ENCODE results near the gene NLRP5.

Gene NLRP5

GRCh38 chr19:56108447-56109195 lies 122.0 kb downstream of the NLRP5 start:
- CTCF ChIA-PET = no interaction called here
- DNase-seq (ENCODE audit: extremely low spot score) = no peak
- POLR2A ChIA-PET = interaction anchor here (1.3 kb wide), 1 partner anchor 12 kb away, joined by 6 read pairs; the partner anchor contains the start of gene ZNF787
- TF ChIP-seq LEF1 (IDR thresholded peaks at IDR 0.05; ENCODE audit: borderline replicate concordance) = no peak
- no peak for TF ChIP-seq SP1 (IDR thresholded peaks at IDR 0.05)
- TF ChIP-seq ARNT (IDR thresholded peaks at IDR 0.05) = no peak
- TF ChIP-seq TARDBP (IDR thresholded peaks at IDR 0.05) = no peak
- TF ChIP-seq CTBP1 (IDR thresholded peaks at IDR 0.05; ENCODE audit: borderline replicate concordance) = no peak
- TF ChIP-seq SUZ12 (IDR thresholded peaks at IDR 0.05) = no peak
- no peak for TF ChIP-seq BHLHE40 (IDR thresholded peaks at IDR 0.05; ENCODE audit: borderline replicate concordance)
- TF ChIP-seq ZNF384 (IDR thresholded peaks at IDR 0.05) = no peak

- CTCF ChIA-PET = no interaction called here
- POLR2A ChIA-PET = no interaction called here
- no peak for DNase-seq (ENCODE audit: extremely low spot score)
- TF ChIP-seq BHLHE40 (IDR thresholded peaks at IDR 0.05; ENCODE audit: borderline replicate concordance) = no peak
- no peak for TF ChIP-seq PKNOX1 (IDR thresholded peaks at IDR 0.05)
- no peak for TF ChIP-seq ARNT (IDR thresholded peaks at IDR 0.05)
- no peak for TF ChIP-seq L3MBTL2 (conservative IDR thresholded peaks at IDR 0.05)
- TF ChIP-seq HDGF (IDR thresholded peaks at IDR 0.05; ENCODE audit: borderline replicate concordance) = no peak
- TF ChIP-seq TARDBP (IDR thresholded peaks at IDR 0.05) = no peak
- TF ChIP-seq FOXM1 (IDR thresholded peaks at IDR 0.05; ENCODE audit: borderline replicate concordance) = no peak
- TF ChIP-seq ZNF384 (IDR thresholded peaks at IDR 0.05) = no peak
- TF ChIP-seq FOXK2 (IDR thresholded peaks at IDR 0.05) = no peak
Observed at GRCh38 chr19:56109226-56109625, 122.7 kb downstream of the NLRP5 start.

- no peak for DNase-seq (ENCODE audit: extremely low spot score)
- POLR2A ChIA-PET = no interaction called here
- CTCF ChIA-PET = interaction anchor here (0.5 kb wide), 1 partner anchor 146 kb away, joined by 4 read pairs; no protein-coding TSS in a partner anchor
- no peak for TF ChIP-seq ZNF384 (IDR thresholded peaks at IDR 0.05)
- TF ChIP-seq SUZ12 (IDR thresholded peaks at IDR 0.05) = no peak
- no peak for TF ChIP-seq FOXM1 (IDR thresholded peaks at IDR 0.05; ENCODE audit: borderline replicate concordance)
- no peak for TF ChIP-seq CTBP1 (IDR thresholded peaks at IDR 0.05; ENCODE audit: borderline replicate concordance)
- no peak for TF ChIP-seq BHLHE40 (IDR thresholded peaks at IDR 0.05; ENCODE audit: borderline replicate concordance)
- TF ChIP-seq SP1 (IDR thresholded peaks at IDR 0.05) = no peak
- no peak for TF ChIP-seq TARDBP (IDR thresholded peaks at IDR 0.05)
- TF ChIP-seq FOXA1 (IDR thresholded peaks at IDR 0.05) = no peak
- no peak for TF ChIP-seq L3MBTL2 (conservative IDR thresholded peaks at IDR 0.05)
- no peak for TF ChIP-seq PKNOX1 (IDR thresholded peaks at IDR 0.05)
- TF ChIP-seq ARNT (IDR thresholded peaks at IDR 0.05) = no peak
- no peak for TF ChIP-seq NFRKB (IDR thresholded peaks at IDR 0.05)
- TF ChIP-seq ELF4 (IDR thresholded peaks at IDR 0.05) = no peak
Observed at GRCh38 chr19:56110515-56111448, 124.2 kb downstream of the NLRP5 start.

All from HEK293T (cell line).